Astrocyte of the spinal cord (primary cell): Measurements from ENCODE around the gene C8G.

ENCODE experiments used
- DNase-seq: peaks from one replicate; pipeline ENCODE4 v3.0.0; 2011; ENCODE audit warnings: low read depth, low spot score
- H3K4me3 ChIP-seq: 2 replicates; pipeline ENCODE4 v1.5.1; 2011; ENCODE audit warnings: low read depth, mild to moderate bottlenecking, low read length, moderate library complexity
- CTCF ChIP-seq: IDR thresholded peaks from 2 replicates; pipeline ENCODE4 v1.5.1; 2012; ENCODE audit warnings: low read depth, mild to moderate bottlenecking, low read length, inconsistent platforms
- in situ Hi-C: cut with HindIII; loops from 2 replicates; pipeline ENCODE4 v1.10.0; 2017; ENCODE audit warnings: low sequenced_read_pairs

C8G gene

GRCh38 chr9:136920069-136920468, 25.0 kb upstream of the C8G start:
- TF ChIP-seq CTCF = no peak
- DNase-seq = no peak
- in situ Hi-C loops = no loop called here
- no peak overlapping the region for H3K4me3 ChIP-seq

- DNase-seq = no peak
- no peak overlapping the region for H3K4me3 ChIP-seq
- TF ChIP-seq CTCF = no peak
- in situ Hi-C loops = no loop called here
These were observed 24.3 kb upstream of the C8G start for GRCh38 chr9:136920734-136921231.

- in situ Hi-C loops = no loop called here
These were observed 23.7 kb upstream of the C8G start for GRCh38 chr9:136921307-136921706.

GRCh38 chr9:136921718-136922117, 23.3 kb upstream of the C8G start:
- in situ Hi-C loops = no loop called here
- DNase-seq = no peak
- TF ChIP-seq CTCF = no peak
- no peak overlapping the region for H3K4me3 ChIP-seq

More at GRCh38 chr9:136921307-136921706, 23.7 kb upstream of the C8G start:
- no peak for DNase-seq
- TF ChIP-seq CTCF = no peak
- H3K4me3 ChIP-seq = no peak overlapping the region

- in situ Hi-C loops = no loop called here
- TF ChIP-seq CTCF = no peak
- H3K4me3 ChIP-seq = no peak overlapping the region
- DNase-seq = no peak
These were observed 22.5 kb upstream of the C8G start for GRCh38 chr9:136922540-136922939.

GRCh38 chr9:136923881-136924280, 21.2 kb upstream of the C8G start:
- no peak for DNase-seq
- TF ChIP-seq CTCF = no peak
- in situ Hi-C loops = no loop called here
- H3K4me3 ChIP-seq = no peak overlapping the region
